HepG2 (cell line): ENCODE results near the gene COX14. TPM values are rescaled to one million over a fixed set of nuclear protein-coding genes. Genes with fewer than 3 reads are reported as not detected.
A peak's percentile ranks its signal among the peaks of the same experiment; 100 is the strongest.

Experiments
- BHLHE40 ChIP-seq: IDR thresholded peaks from 2 replicates; pipeline ENCODE4 v1.6.1; 2011; ENCODE audit warnings: low read length, improper control_type of control experiment
- CEBPG ChIP-seq: IDR thresholded peaks from 2 replicates; pipeline ENCODE4 v1.6.1; 2016
- HDAC2 ChIP-seq: sonication (generic); formaldehyde crosslinking; IDR thresholded peaks from 2 replicates; pipeline ENCODE4 v1.4.0; 2020; ENCODE audit warnings: missing genetic modification reagents
- HOXD1 ChIP-seq: sonication (generic); formaldehyde crosslinking; IDR thresholded peaks from 2 replicates; pipeline ENCODE4 v1.5.0; 2020; ENCODE audit warnings: missing genetic modification reagents
- JARID2 ChIP-seq: sonication (generic); formaldehyde crosslinking; IDR thresholded peaks from 2 replicates; pipeline ENCODE4 v1.8.1; 2023; ENCODE audit warnings: missing genetic modification reagents, inconsistent platforms; ENCODE audit not compliant: insufficient replicate concordance
- KDM4B ChIP-seq: sonication (generic); formaldehyde crosslinking; IDR thresholded peaks from 2 replicates; pipeline ENCODE4 v1.4.0; 2020; ENCODE audit warnings: missing genetic modification reagents
- KLF6 ChIP-seq: IDR thresholded peaks from 2 replicates; pipeline ENCODE4 v1.8.0; 2016; ENCODE audit warnings: missing biosample characterization, missing genetic modification reagents
- MTERF4 ChIP-seq: sonication (generic); formaldehyde crosslinking; IDR thresholded peaks from 2 replicates; pipeline ENCODE4 v1.8.0; 2023; ENCODE audit warnings: mild to moderate bottlenecking, missing genetic modification reagents
- MTF1 ChIP-seq: sonication (generic); formaldehyde crosslinking; IDR thresholded peaks from 2 replicates; pipeline ENCODE4 v1.5.0; 2020; ENCODE audit warnings: missing genetic modification reagents
- MYPOP ChIP-seq: sonication (generic); formaldehyde crosslinking; IDR thresholded peaks from 2 replicates; pipeline ENCODE4 v1.8.1; 2023; ENCODE audit warnings: mild to moderate bottlenecking, moderate library complexity, missing genetic modification reagents
- NR1H2 ChIP-seq: sonication (generic); formaldehyde crosslinking; IDR thresholded peaks from 2 replicates; pipeline ENCODE4 v1.8.1; 2022; ENCODE audit warnings: low read depth, missing genetic modification reagents, borderline replicate concordance
- PHF21A ChIP-seq: sonication (generic); formaldehyde crosslinking; IDR thresholded peaks from 2 replicates; pipeline ENCODE4 v1.5.0; 2020; ENCODE audit warnings: mild to moderate bottlenecking, missing genetic modification reagents
- TCF7 ChIP-seq: sonication (generic); IDR thresholded peaks from 2 replicates; pipeline ENCODE4 v1.6.1; 2016; ENCODE audit warnings: antibody characterized with exemption, low read depth
- ZBTB25 ChIP-seq: IDR thresholded peaks from 2 replicates; pipeline ENCODE4 v1.6.1; 2018; ENCODE audit warnings: missing genetic modification reagents
- ZIK1 ChIP-seq: sonication (generic); formaldehyde crosslinking; IDR thresholded peaks from 2 replicates; pipeline ENCODE4 v1.5.0; 2020; ENCODE audit warnings: mild to moderate bottlenecking, low read depth, missing genetic modification reagents, borderline replicate concordance
- ZNF256 ChIP-seq: sonication (generic); formaldehyde crosslinking; conservative IDR thresholded peaks from 2 replicates; pipeline ENCODE4 v1.4.0; 2020; ENCODE audit warnings: missing genetic modification reagents
- ZNF530 ChIP-seq: sonication (generic); formaldehyde crosslinking; IDR thresholded peaks from 2 replicates; pipeline ENCODE4 v1.5.0; 2020; ENCODE audit warnings: low read depth, mild to moderate bottlenecking, missing genetic modification reagents
- ZNF788 ChIP-seq: sonication (generic); formaldehyde crosslinking; IDR thresholded peaks from 2 replicates; pipeline ENCODE4 v1.5.0; 2020; ENCODE audit warnings: mild to moderate bottlenecking, missing genetic modification reagents, borderline replicate concordance
- ZSCAN12 ChIP-seq: sonication (generic); formaldehyde crosslinking; IDR thresholded peaks from 2 replicates; pipeline ENCODE4 v1.9.0; 2021; ENCODE audit warnings: mild to moderate bottlenecking, missing genetic modification reagents
- ZSCAN21 ChIP-seq: sonication (generic); formaldehyde crosslinking; IDR thresholded peaks from 2 replicates; pipeline ENCODE4 v1.8.0; 2022; ENCODE audit warnings: mild to moderate bottlenecking, missing genetic modification reagents, moderate library complexity, borderline replicate concordance
- polyA plus RNA-seq, 8 experiments: library from polyadenylated mRNA; depleted of rRNA in 3 of 8; stranded (reverse) in 7 of 8; unstranded in 1 of 8; fragments of >200 nt; fragmentation: Illumina TruSeq in 4 of 8; extraction: Trizol in 4 of 8; gene quantifications; 2 replicates each; pipeline versions ENCODE4 v1.2.1 to v1.2.3, GENCODE V29; 2011 to 2016; ENCODE audit warnings: low read depth in 4 of 8, missing spikeins in 1 of 8, mixed read lengths in 1 of 8; ENCODE audit not compliant: insufficient read depth in 1 of 8
- total RNA-seq, 5 experiments: library from RNA; depleted of rRNA; stranded (reverse); fragments of >200 nt; fragmentation: Illumina TruSeq; extraction: Trizol; gene quantifications; 2 replicates each; pipeline ENCODE4 v1.2.3, GENCODE V29; 2016; ENCODE audit warnings: low read depth in 1 of 5
- TF ChIP-seq, protein P1 (sequence below), 2 experiments: fragments of 450-650 bp in 1 of 2; sonication (generic) in 1 of 2; formaldehyde crosslinking; IDR thresholded peaks; 2 replicates each; pipeline versions ENCODE4 v1.5.0 to v1.8.0; 2020 to 2022; ENCODE audit warnings: mild to moderate bottlenecking in 1 of 2, missing genetic modification reagents in 1 of 2
- TF ChIP-seq, protein P2 (sequence below): sonication (generic); formaldehyde crosslinking; IDR thresholded peaks from 2 replicates; pipeline ENCODE4 v1.8.0; 2022; ENCODE audit warnings: missing genetic modification reagents, mild to moderate bottlenecking, borderline replicate concordance
- TF ChIP-seq, protein P3 (sequence below): sonication (generic); formaldehyde crosslinking; IDR thresholded peaks from 2 replicates; pipeline ENCODE4 v1.5.1; 2020; ENCODE audit warnings: missing genetic modification reagents, mild to moderate bottlenecking, borderline replicate concordance

The COX14 gene
- total and polyA plus RNA-seq, 2 of the 13 experiments (the other 11 are each of a cell fraction or from before 2014, with no cell fraction given): 53.0 to 71.6 TPM

- TF ChIP-seq ZNF788 (CRISPR knock-in tag) (peak; percentile 64; the same call in 1 of the 2 replicates), PHF21A (CRISPR knock-in tag) (peak; percentile 52; the same call in 1 of the 2 replicates), NR1H2 (CRISPR knock-in tag) (peak; percentile 52; the same call in 1 of the 2 replicates), KDM4B (CRISPR knock-in tag) (no peak), BHLHE40 (peak; percentile 92), ZBTB25 (CRISPR knock-in tag) (peak; percentile 59), ZSCAN12 (no peak), ZSCAN21 (CRISPR knock-in tag) (peak; percentile 77; the same call in 1 of the 2 replicates), HDAC2 (CRISPR knock-in tag) (peak; percentile 49; the same call in 1 of the 2 replicates), CEBPG (peak; percentile 43; the same call in 1 of the 2 replicates), HOXD1 (CRISPR knock-in tag) (no peak), TCF7 (no peak), ZIK1 (CRISPR knock-in tag) (peak; percentile 94; the same call in 1 of the 2 replicates), MYPOP (peak; percentile 36; the same call in 1 of the 2 replicates), ZNF530 (CRISPR knock-in tag) (no peak), ZNF256 (CRISPR knock-in tag) (0 out of 2 replicates have a peak, but pooled peaks have one; percentile 44), JARID2 (no peak), KLF6 (CRISPR knock-in tag) (no peak), MTERF4 (CRISPR knock-in tag) (peak; percentile 99), MTF1 (CRISPR knock-in tag) (no peak)
- TF ChIP-seq, protein P1, sequence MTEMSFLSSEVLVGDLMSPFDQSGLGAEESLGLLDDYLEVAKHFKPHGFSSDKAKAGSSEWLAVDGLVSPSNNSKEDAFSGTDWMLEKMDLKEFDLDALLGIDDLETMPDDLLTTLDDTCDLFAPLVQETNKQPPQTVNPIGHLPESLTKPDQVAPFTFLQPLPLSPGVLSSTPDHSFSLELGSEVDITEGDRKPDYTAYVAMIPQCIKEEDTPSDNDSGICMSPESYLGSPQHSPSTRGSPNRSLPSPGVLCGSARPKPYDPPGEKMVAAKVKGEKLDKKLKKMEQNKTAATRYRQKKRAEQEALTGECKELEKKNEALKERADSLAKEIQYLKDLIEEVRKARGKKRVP (CRISPR knock-in tag; IDR thresholded peaks at IDR 0.05): peak in 1 of 2 experiments; percentile 65; a peak in 2 of 4 replicates
- TF ChIP-seq, protein P2, sequence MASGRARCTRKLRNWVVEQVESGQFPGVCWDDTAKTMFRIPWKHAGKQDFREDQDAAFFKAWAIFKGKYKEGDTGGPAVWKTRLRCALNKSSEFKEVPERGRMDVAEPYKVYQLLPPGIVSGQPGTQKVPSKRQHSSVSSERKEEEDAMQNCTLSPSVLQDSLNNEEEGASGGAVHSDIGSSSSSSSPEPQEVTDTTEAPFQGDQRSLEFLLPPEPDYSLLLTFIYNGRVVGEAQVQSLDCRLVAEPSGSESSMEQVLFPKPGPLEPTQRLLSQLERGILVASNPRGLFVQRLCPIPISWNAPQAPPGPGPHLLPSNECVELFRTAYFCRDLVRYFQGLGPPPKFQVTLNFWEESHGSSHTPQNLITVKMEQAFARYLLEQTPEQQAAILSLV (CRISPR knock-in tag): no peak
- TF ChIP-seq, protein P3, sequence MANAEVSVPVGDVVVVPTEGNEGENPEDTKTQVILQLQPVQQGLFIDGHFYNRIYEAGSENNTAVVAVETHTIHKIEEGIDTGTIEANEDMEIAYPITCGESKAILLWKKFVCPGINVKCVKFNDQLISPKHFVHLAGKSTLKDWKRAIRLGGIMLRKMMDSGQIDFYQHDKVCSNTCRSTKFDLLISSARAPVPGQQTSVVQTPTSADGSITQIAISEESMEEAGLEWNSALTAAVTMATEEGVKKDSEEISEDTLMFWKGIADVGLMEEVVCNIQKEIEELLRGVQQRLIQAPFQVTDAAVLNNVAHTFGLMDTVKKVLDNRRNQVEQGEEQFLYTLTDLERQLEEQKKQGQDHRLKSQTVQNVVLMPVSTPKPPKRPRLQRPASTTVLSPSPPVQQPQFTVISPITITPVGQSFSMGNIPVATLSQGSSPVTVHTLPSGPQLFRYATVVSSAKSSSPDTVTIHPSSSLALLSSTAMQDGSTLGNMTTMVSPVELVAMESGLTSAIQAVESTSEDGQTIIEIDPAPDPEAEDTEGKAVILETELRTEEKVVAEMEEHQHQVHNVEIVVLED: peak; percentile 94
Measured at GRCh38 chr12:50111693-50112455, at the start of gene COX14 (continued).
